HG03025 (cell line): ENCODE data around the gene CADPS2.

ENCODE experiments used
- ATAC-seq: cut with Tn5 transposase; IDR thresholded peaks from one replicate; pipeline ENCODE4 v1.9.1; 2021; ENCODE audit warnings: mild to moderate bottlenecking, moderate library complexity; ENCODE audit not compliant: unreplicated experiment, low FRiP score

The CADPS2 gene

DNA sequence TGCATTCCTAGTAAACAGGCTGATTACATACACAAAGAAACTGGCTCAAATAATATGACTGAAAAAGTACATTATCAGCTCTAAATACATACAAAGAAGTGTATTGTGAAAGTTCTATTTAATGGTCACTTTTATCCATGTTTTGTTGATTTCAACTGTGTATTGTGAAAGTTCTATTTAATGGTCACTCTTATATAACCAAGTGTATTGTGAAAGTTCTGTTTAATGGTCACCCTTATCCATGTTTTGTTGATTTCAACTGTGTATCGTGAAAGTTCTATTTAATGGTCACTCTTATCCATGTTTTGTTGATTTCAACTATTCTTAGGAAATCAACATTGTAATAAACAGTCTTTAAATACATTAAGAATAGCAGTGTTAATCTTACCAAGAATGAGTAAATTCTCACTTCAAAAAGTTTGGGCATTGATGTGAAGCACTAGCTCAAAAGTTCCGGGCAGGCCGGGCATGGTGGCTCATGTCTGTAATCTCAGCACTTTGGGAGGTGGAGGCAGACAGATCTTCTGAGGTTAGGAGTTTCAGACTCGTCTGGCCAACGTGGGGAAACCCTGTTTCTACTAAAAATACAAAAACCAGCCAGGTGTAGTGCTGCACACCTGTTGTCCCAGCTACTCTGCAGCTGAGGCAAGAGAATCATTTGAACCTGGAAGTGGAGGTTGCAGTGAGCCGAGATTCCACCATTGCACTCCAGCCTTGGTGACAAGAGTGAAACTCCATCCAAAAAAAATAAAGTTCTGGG, 546.9 kb downstream of the CADPS2 start:
- ATAC-seq, result no peak

GRCh38 chr7:122337011-122337410, 549.2 kb downstream of the CADPS2 start:
- ATAC-seq, result no peak

DNA sequence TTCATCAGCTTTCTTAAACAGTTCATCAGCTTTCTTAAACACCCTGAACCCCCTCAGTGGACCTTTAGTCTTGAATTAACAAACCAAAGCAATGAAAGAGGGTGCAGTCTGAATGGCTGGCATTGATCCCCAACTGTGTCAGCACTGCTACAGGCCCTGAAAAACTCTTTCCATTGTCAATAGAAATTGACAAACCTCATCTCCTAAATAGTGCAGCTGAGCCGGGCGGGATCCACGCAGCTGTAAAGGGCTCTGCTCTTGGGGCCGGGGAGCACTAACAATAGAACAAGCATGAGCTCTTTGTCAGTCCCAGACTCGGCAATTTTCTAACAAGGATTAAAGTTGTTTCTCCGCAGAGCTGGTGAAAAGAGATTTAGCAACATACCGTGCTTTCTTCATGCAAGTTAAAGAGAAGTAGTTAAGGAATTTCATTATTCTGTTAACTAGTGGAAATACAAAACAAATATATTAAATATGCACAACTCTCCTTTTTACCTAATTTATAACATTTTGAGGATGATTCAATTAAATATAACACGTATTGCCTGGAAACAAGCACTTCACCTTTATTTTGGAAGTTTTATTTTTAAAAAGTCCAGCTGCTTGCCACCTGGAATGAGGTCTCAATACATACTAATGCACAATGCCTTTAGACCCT, 557.0 kb downstream of the CADPS2 start:
- ATAC-seq, result no peak

DNA sequence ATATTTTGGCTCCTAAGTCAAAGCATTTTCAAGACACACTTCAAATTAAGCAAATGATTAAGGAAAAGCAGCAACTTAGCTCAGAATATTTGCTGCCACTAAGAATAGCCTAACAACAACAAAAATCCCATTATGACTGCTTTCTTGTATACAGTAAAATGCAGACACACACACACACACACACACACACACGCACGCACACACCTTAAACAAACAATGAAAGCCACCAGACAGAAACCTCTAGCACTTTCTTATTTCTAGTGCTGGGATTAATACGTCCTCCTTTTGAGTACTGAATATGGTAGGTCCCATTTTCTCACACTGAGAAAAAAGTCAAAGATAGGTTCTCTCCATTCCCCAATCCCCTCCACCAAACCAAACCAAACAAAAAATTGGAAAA, 558.3 kb downstream of the CADPS2 start:
- no peak for ATAC-seq

- ATAC-seq, result no peak
Measured at GRCh38 chr7:122316467-122317388, 569.5 kb downstream of the CADPS2 start.

- no peak for ATAC-seq
Measured at GRCh38 chr7:122315507-122316466, 570.5 kb downstream of the CADPS2 start.

GRCh38 chr7:122314284-122314683, 572.0 kb downstream of the CADPS2 start:
- ATAC-seq, result no peak

GRCh38 chr7:122312789-122313188, 573.5 kb downstream of the CADPS2 start:
- ATAC-seq, result no peak

GRCh38 chr7:122311734-122312450, 574.4 kb downstream of the CADPS2 start:
- ATAC-seq, result no peak

DNA sequence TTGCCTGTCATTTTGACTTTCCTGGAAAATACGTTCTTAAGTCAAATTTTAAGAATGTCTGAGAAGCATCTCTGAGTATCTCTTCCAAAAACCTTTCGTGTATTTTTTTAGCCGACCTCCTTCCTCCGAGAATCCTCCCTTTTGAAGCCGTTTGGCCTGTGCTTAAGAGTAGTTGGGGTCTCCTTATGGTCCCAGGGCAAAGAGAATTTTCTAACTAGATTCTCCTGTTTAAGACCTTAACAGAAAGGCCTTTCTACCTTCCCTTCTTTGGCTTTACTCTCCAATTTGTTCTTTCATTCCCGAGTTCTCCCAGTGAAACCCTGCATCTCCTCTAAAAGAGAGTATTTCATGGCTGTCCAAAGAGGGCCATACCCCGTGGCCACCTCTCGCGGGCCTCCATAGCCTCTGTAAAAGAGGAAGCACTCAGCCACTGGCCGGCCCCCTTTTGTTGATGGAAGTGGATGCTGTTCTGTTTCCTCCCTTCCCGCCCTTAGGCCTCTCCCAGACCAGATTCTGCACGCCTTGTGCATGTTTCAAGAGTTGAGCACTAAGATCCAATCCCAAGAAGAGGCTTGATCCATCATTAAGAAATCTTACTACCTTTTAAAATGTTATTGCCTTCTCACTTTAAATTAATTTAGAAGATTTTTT, 575.1 kb downstream of the CADPS2 start:
- ATAC-seq, result no peak

DNA sequence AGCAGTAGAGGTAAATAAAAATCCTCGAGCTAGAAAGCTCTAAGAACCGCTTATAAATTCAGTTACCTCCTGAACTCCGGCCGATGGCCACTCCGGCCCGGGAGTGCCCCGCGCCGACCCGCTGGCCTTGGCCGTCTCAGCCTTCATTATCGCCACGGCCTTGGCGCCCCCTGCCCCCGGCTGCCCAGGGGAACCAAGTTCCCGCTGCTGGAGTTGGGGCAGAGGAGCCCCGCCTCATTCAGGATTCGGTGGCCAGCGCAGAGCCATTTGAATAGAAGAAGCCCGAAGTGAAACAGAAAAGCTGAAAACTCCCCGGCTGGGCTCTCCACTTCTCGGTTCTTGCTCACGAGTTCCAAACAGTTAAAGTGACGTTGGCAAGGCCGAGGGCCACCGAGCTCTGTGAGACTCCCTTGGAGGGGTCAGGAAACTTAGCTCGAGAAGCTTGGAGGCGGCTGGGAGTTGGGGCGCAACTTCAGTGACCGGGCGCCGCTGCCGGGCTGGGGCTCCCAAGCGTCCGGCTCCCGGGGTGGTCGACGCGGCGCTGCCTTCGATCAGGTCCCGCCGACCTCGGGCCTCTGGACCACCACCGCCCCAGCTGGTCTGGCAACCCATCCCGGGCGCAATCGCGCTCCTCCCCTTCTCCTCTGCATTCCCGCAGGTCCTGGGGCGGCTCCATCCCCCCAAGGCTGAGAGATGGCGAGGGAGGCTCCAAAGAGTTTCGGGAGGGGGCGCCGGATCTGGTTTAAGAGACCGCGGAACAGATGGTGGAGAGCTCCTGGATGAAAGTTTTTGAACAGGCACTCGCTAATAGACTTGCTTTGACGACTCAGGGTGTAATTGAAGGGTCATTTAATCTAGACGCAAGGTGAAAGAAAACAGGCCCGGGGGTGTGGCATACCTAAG, 575.9 kb downstream of the CADPS2 start:
- ATAC-seq, result peak; percentile 53

GRCh38 chr7:122309421-122309820, 576.8 kb downstream of the CADPS2 start:
- no peak for ATAC-seq

GRCh38 chr7:122307228-122307621, 579.0 kb downstream of the CADPS2 start:
- ATAC-seq, result no peak

DNA sequence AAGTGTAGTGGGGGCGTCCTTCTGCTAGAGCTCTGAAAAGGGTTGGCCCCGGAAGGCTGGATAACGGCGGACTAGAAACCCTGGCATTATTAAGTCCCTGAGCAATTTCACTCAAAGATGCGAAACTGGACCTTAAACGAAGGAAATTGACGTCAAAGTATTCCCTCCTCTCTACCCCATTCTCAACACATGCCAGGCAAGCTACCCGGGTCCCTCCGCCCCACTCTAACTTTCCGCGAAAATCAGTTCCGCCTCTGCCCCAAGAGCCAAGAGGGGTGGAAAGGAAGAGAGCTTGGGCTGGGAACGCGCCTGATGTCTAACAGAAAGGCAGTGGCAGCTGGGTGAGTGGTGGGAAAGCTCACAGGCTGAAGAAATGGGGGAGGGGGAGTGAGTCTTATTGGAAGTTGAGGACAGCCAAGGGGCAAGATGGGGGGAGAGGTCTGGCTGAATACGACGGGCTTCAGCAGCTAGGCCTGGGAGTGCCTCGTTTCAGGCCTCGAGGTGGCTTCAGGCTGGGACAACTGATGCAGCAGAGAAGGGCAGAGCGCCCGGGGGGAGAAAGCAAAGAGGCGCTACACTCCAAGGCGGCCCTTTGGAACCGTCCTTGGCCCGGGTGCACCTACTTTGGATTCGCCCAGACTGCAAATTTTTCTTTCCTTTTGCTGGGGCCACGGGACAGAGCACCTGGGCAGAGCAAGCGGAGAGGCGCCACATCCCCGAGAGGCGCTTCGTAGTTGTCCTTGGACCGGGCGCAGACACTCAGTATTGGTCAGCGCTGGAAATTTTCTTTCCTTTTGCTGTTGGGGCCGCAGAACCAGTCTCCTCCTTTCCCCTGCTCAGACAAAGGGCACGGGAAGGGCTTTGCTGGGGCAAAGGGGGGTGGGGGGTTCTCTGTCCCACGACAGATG, 579.7 kb downstream of the CADPS2 start:
- no peak for ATAC-seq

DNA sequence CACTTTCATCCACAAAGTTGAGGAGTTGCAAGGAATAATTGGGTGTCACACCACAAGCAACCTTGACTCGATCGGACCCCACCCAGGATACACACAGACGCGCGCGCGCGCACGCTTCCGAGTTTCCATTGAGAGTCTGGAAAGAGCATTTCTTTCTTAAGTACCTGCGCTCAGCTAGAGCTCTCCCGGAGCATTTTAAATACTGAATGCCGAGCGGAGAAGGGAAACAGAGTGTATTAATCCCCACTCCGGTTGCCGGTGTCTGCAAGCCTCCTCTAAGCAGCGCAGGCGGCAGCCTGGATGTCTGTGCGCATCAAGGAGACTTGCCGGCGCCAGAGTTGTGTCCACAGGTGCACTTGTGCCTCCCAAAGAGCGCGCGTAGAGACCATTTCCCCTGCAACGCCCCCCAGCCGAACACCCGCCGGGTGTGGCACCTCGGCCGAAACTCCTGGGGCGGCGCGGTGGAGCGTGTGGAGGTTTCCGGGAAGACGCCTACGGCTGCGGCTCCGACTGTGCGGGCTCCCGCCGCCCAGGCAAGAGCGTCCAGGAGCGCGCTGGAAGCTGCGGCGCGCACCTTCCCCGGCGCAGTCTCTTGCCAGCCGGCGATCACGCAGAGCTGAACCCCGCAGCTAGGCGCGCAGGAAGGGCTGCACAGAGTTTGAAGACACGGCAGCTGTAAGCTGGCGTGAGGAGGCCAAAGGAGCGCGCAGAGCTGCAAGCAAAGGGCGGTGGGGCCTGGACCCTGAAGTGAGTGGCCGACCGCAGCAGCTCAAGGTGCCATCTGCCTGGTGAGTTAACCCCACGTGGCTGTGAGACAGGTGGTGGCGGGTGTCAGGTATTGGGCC, 580.6 kb downstream of the CADPS2 start:
- no peak for ATAC-seq

DNA sequence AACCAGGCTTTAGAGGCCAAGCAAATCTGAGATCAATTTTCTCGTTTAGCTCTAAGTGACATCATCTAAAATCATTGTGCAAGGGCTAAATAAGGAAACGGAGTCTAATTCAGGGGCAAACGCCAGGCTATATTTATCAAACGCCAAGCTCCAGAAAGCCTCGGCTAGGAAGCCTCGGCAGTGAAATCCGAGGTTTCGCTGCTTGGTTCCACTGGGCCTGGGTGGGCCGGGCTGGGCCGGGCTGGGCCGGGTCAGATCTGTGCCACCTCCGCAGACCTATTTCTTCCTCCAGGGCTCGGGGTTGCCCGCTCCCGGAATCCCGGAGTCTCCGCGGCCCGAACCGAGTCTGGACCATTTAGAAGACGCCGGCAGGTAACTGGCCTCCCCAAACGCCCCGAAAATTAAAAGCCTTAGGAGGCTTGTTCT, 581.3 kb downstream of the CADPS2 start:
- no peak for ATAC-seq
